Subcutaneous abdominal adipose tissue (tissue), 5 donors: ENCODE results near the gene KCNMA1.

Experiments used
- H3K27ac ChIP-seq: one replicate; pipeline ENCODE4 v1.7.0; 2013; ENCODE audit warnings: low read depth, mild to moderate bottlenecking, inconsistent platforms, low read length, moderate library complexity
- H3K27me3 ChIP-seq, 5 donors: one replicate each; pipeline ENCODE4 v1.7.0; 2013; ENCODE audit warnings: low read length in 5 of 5, inconsistent platforms in 1 of 5; ENCODE audit not compliant: control insufficient read depth in 5 of 5, insufficient read depth in 4 of 5
- H3K36me3 ChIP-seq, 5 donors: one replicate each; pipeline ENCODE4 v1.7.0; 2013; ENCODE audit warnings: low read length in 5 of 5; ENCODE audit not compliant: control insufficient read depth in 5 of 5, insufficient read depth in 5 of 5
- H3K4me1 ChIP-seq, 5 donors: one replicate each; pipeline ENCODE4 v1.7.0; 2013; ENCODE audit warnings: low read length in 5 of 5, mild to moderate bottlenecking in 3 of 5, moderate library complexity in 1 of 5; ENCODE audit not compliant: control insufficient read depth in 5 of 5, insufficient read depth in 5 of 5
- H3K4me3 ChIP-seq, 5 donors: one replicate each; pipeline ENCODE4 v1.7.0; 2013; ENCODE audit warnings: low read length in 5 of 5, low read depth in 1 of 5
- H3K9ac ChIP-seq, 5 donors: one replicate each; pipeline ENCODE4 v1.7.0; 2013; ENCODE audit warnings: low read length in 5 of 5, mild to moderate bottlenecking in 4 of 5, moderate library complexity in 3 of 5
- H3K9me3 ChIP-seq, 5 donors: one replicate each; pipeline ENCODE4 v1.7.0; 2013; ENCODE audit warnings: low read length in 5 of 5; ENCODE audit not compliant: control insufficient read depth in 5 of 5
- donor health status: healthy.
- donor health status: healthy.
- donor health status: healthy.
- donor health status: healthy.
- donor health status: healthy.

KCNMA1 gene

DNA sequence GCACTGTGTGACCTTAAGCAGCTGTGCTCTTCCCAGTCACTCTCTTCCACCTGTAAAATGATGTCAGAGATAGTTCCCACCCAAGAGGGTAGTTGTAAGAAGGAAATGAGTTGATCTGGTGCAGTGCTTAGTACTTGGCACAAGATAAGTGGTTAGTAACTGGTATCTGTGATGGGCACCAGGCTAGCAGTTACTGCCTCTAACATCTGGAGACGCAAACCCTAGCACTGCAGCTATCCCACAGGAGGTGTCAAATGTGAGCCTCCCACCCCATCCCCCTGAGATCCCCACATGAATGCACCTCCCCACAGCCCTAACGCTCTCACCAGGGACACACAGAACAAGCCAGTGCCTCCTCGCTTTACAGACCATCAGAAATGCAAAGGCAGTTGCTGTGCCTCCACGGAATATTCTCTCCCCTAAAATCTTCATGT, 72.0 kb downstream of the KCNMA1 start:
- Histone ChIP-seq H3K4me3 (no peak overlapping the region), H3K9ac (no peak overlapping the region), H3K4me1 (peaks cover 0 to 5% (median 0%) of the 10 kb centered on the region in 5 donors), H3K9me3 (no peaks in the 10 kb centered on the region), H3K27me3 (peaks cover 7 to 13% (median 8%) of the 10 kb centered on the region in 5 donors), H3K36me3 (no peaks in the 10 kb centered on the region), H3K27ac (no peak overlapping the region)

DNA sequence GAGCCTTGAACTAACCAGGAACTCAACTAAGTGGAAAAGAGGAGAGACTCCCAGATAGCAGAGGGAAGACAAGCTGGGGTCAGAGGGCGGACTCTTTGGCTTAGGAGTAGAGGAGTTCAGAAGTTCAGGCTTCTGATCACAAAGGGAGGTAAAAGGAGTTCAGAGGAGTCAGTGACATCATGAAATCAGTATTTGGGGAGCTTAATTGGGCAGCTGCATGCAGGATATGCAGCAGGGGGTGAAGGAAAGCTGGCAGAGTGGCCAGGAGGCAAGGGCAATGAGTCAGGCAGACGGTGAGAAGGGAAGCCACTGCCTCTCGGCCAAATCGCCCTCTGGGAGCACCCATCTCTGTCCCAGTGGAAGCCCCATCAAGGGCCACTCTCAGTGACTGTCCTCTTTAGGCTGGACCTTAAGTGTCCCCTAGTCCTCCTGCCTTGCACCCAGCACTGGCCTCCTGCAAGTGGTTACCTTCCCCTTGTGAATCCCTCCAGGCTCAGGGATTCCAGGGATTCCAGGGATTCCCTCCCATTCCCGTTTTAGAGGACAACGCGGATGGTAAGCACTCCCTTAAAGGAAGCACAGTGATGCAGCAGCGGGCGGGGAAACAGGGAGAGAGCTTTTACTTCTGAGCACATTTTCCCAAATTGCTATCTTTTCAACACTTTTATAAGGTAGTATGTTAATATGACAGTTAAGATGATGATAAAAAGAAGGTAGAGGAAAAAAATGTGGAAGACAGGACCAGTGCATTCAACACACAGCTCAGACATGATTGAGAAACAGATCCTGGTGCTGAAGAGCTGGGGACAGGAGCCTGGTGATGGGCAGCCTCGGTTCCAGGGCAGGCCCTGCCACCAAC, 72.6 kb downstream of the KCNMA1 start:
- Histone ChIP-seq H3K36me3 (no peaks in the 10 kb centered on the region), H3K4me1 (peaks cover 0 to 5% (median 0%) of the 10 kb centered on the region in 5 donors), H3K9me3 (no peaks in the 10 kb centered on the region), H3K9ac (no peak overlapping the region), H3K27me3 (peaks cover 7 to 13% (median 8%) of the 10 kb centered on the region in 5 donors), H3K4me3 (no peak overlapping the region), H3K27ac (no peak overlapping the region)

- no peak overlapping the region for H3K4me3 ChIP-seq
- no peaks in the 10 kb centered on the region for H3K9me3 ChIP-seq
- H3K36me3 ChIP-seq, result no peaks in the 10 kb centered on the region
- no peak overlapping the region for H3K9ac ChIP-seq
- H3K4me1 ChIP-seq, result peaks cover 0 to 5% (median 0%) of the 10 kb centered on the region in 5 donors
- H3K27me3 ChIP-seq, result peaks cover 7 to 13% (median 8%) of the 10 kb centered on the region in 5 donors
- no peak overlapping the region for H3K27ac ChIP-seq
Measured at GRCh38 chr10:77563638-77564270, 73.9 kb downstream of the KCNMA1 start.

DNA sequence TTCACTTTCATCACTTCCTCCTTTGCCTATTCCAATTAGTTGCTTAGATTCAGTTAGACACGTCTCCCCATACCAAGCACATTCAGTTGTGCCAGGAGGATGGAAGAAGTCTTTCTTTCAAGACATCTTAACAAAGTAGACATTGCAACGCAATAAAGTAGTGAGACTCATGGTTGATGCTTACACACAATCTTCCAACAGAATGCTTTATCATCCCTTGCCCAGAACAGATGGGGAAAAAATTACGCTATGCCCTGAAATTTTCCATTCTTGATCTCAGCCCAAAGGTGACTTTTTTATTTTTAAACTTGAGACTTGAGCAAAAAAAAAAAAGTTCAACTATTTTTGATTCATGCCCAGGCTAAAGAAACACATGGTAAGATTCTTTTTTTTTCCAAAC, 74.9 kb downstream of the KCNMA1 start:
- Histone ChIP-seq H3K4me1 (peaks cover 0 to 5% (median 0%) of the 10 kb centered on the region in 5 donors), H3K4me3 (no peak overlapping the region), H3K27ac (no peak overlapping the region), H3K9ac (no peak overlapping the region), H3K36me3 (no peaks in the 10 kb centered on the region), H3K9me3 (no peaks in the 10 kb centered on the region), H3K27me3 (peaks cover 7 to 13% (median 8%) of the 10 kb centered on the region in 5 donors)

GRCh38 chr10:77561991-77562390, 75.6 kb downstream of the KCNMA1 start:
- peaks cover 0 to 5% (median 0%) of the 10 kb centered on the region in 5 donors for H3K4me1 ChIP-seq
- no peak overlapping the region for H3K9ac ChIP-seq
- H3K27ac ChIP-seq, result no peak overlapping the region
- no peaks in the 10 kb centered on the region for H3K9me3 ChIP-seq
- peaks cover 7 to 13% (median 8%) of the 10 kb centered on the region in 5 donors for H3K27me3 ChIP-seq
- no peak overlapping the region for H3K4me3 ChIP-seq
- no peaks in the 10 kb centered on the region for H3K36me3 ChIP-seq

DNA sequence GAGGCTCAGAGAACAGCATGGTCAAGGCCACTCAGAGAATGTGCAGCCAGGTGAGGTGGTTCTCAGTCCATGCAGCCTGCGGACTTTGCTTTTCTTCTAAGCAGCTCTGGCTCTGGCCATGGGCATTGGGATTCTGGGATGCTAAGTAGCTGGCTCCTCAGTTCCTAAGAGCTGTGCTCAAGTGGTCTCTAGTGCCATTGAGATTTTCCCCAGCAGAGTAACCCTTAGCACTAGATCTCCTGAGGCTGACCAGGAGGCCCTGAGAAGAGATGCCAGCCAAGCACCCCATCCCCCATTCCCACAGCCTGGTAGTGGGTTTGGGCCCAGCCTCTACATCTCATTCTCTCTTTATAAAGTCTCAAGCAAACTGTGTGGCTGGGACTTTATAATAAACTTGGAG, 77.1 kb downstream of the KCNMA1 start:
- Histone ChIP-seq H3K9ac (no peak overlapping the region), H3K27me3 (peaks cover 1 to 7% (median 7%) of the 10 kb centered on the region in 5 donors), H3K4me1 (peaks cover 0 to 2% (median 0%) of the 10 kb centered on the region in 5 donors), H3K4me3 (no peak overlapping the region), H3K9me3 (no peaks in the 10 kb centered on the region), H3K27ac (no peak overlapping the region), H3K36me3 (no peaks in the 10 kb centered on the region)

- H3K4me1 ChIP-seq, result peaks cover 0 to 4% (median 0%) of the 10 kb centered on the region in 5 donors
- no peak overlapping the region for H3K4me3 ChIP-seq
- peaks cover 0 to 6% (median 4%) of the 10 kb centered on the region in 5 donors for H3K27me3 ChIP-seq
- H3K27ac ChIP-seq, result no peak overlapping the region
- H3K9me3 ChIP-seq, result no peaks in the 10 kb centered on the region
- H3K9ac ChIP-seq, result no peak overlapping the region
- no peaks in the 10 kb centered on the region for H3K36me3 ChIP-seq
Measured at GRCh38 chr10:77560052-77560451, 77.6 kb downstream of the KCNMA1 start.

GRCh38 chr10:77556990-77557601, 80.5 kb downstream of the KCNMA1 start:
- peaks cover 0 to 13% (median 0%) of the 10 kb centered on the region in 5 donors for H3K4me1 ChIP-seq
- no peaks in the 10 kb centered on the region for H3K9me3 ChIP-seq
- H3K36me3 ChIP-seq, result no peaks in the 10 kb centered on the region
- H3K4me3 ChIP-seq, result no peak overlapping the region
- no peak overlapping the region for H3K27ac ChIP-seq
- H3K9ac ChIP-seq, result no peak overlapping the region
- no peaks in the 10 kb centered on the region for H3K27me3 ChIP-seq

DNA sequence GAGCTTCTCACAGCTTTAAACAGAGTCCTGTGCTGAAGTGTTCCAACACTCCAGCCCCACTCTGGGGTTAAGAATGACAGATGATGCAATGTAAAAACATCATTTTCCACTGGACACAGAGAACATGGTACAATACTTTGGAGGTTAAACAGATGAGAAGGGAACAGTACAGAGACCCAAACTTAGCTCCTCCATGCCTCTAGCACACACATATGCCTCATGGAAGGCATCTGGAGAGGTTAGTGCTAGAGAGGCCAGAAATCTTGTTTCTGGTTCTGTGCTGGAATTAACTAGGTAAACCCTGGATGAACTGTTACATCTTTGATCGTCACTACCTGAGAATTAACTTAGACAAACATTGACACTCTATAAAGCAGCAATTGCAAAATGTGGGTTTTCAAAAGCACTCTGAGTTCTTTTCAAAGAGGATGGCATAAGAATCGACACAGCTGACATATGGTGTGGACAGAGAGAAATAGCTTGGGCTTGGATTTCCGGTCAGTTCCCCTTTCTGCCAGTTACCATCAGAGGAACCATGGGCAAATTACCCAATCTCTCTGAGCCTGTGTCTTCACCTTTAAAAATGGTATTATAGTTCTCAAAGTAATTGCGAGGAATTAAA, 81.9 kb downstream of the KCNMA1 start:
- Histone ChIP-seq H3K27ac (no peak overlapping the region), H3K4me1 (peaks cover 0 to 21% (median 0%) of the 10 kb centered on the region in 5 donors), H3K27me3 (no peaks in the 10 kb centered on the region), H3K36me3 (no peaks in the 10 kb centered on the region), H3K9me3 (no peaks in the 10 kb centered on the region), H3K9ac (no peak overlapping the region), H3K4me3 (no peak overlapping the region)
